SU-DHL-6 (cell line): ENCODE results near the gene RND3.

Source experiments
- CTCF ChIP-seq: fragments of 200-600 bp; sonication (generic); IDR thresholded peaks from one replicate; pipeline ENCODE4 v1.5.1; 2017; ENCODE audit warnings: antibody characterized with exemption, mild to moderate bottlenecking, low read length, moderate library complexity; ENCODE audit not compliant: insufficient read depth, poor library complexity, severe bottlenecking
- EZH2phosphoT487 ChIP-seq: fragments of 200-600 bp; sonication (generic), shearing (Covaris generic); conservative IDR thresholded peaks from 2 replicates; pipeline ENCODE4 v1.6.1; 2018; ENCODE audit warnings: mild to moderate bottlenecking, antibody characterized with exemption, low read length, moderate library complexity, mixed read lengths

GRCh38 chr2:150441784-150442183 is 45.7 kb downstream of the RND3 start:
- TF ChIP-seq CTCF = no peak
- no peak for TF ChIP-seq EZH2phosphoT487
